H9 (cell line): ENCODE data around the gene HPCAL1. TPM values are rescaled to one million over a fixed set of nuclear protein-coding genes. Genes with fewer than 3 reads are reported as not detected.

Experiments used
- DNase-seq: peaks from one replicate; pipeline ENCODE4 v3.0.0-alpha.2; 2017
- H2AFZ ChIP-seq: one replicate; pipeline ENCODE4 v1.6.1; 2013; ENCODE audit warnings: mild to moderate bottlenecking, low read length, control low read depth, moderate library complexity
- H2AK5ac ChIP-seq: 2 replicates; pipeline ENCODE4 v1.6.1; 2013; ENCODE audit warnings: low read length, control low read depth, mixed read lengths; ENCODE audit not compliant: insufficient read length
- H2BK120ac ChIP-seq: one replicate; pipeline ENCODE4 v1.6.1; 2013; ENCODE audit warnings: low read depth, mild to moderate bottlenecking, low read length, control low read depth, inconsistent platforms; ENCODE audit not compliant: poor library complexity, severe bottlenecking
- H2BK12ac ChIP-seq: 2 replicates; pipeline ENCODE4 v1.6.1; 2013; ENCODE audit warnings: low read length, control low read depth, mixed read lengths, low read depth; ENCODE audit not compliant: insufficient read length
- H2BK15ac ChIP-seq: 2 replicates; pipeline ENCODE4 v1.6.1; 2013; ENCODE audit warnings: low read depth, low read length, control low read depth
- H2BK20ac ChIP-seq: one replicate; pipeline ENCODE4 v1.6.1; 2013; ENCODE audit warnings: low read depth, mild to moderate bottlenecking, low read length, control low read depth, inconsistent platforms; ENCODE audit not compliant: poor library complexity, severe bottlenecking
- H2BK5ac ChIP-seq: 2 replicates; pipeline ENCODE4 v1.6.1; 2013; ENCODE audit warnings: low read length, control low read depth, mixed read lengths; ENCODE audit not compliant: insufficient read length
- H3K14ac ChIP-seq: 2 replicates; pipeline ENCODE4 v1.6.1; 2013; ENCODE audit warnings: low read length, control low read depth; ENCODE audit not compliant: insufficient read depth
- H3K18ac ChIP-seq: 2 replicates; pipeline ENCODE4 v1.6.1; 2013; ENCODE audit warnings: low read depth, mild to moderate bottlenecking, mixed read lengths, low read length, control low read depth; ENCODE audit not compliant: insufficient read length
- H3K23ac ChIP-seq: 2 replicates; pipeline ENCODE4 v1.6.1; 2013; ENCODE audit warnings: low read length, control low read depth, mixed read lengths, low read depth; ENCODE audit not compliant: insufficient read length
- H3K23me2 ChIP-seq: 2 replicates; pipeline ENCODE4 v1.6.1; 2013; ENCODE audit warnings: low read depth, mild to moderate bottlenecking, mixed read lengths, low read length, control low read depth; ENCODE audit not compliant: insufficient read length, poor library complexity, severe bottlenecking
- H3K27ac ChIP-seq: 2 replicates; pipeline ENCODE4 v1.5.1; 2013; ENCODE audit warnings: low read length, control low read depth, mixed read lengths, low read depth; ENCODE audit not compliant: insufficient read length
- H3K27me3 ChIP-seq: 2 replicates; pipeline ENCODE4 v1.6.1; 2013; ENCODE audit warnings: low read length, control low read depth, inconsistent platforms; ENCODE audit not compliant: insufficient read depth
- H3K4ac ChIP-seq: 2 replicates; pipeline ENCODE4 v1.6.1; 2013; ENCODE audit warnings: low read depth, mild to moderate bottlenecking, control low read depth, inconsistent platforms, low read length, moderate library complexity
- H3K4me1 ChIP-seq: 2 replicates; pipeline ENCODE4 v1.6.1; 2013; ENCODE audit warnings: low read length, control low read depth, inconsistent platforms; ENCODE audit not compliant: insufficient read depth
- H3K4me2 ChIP-seq: 2 replicates; pipeline ENCODE4 v1.6.1; 2013; ENCODE audit warnings: low read length, control low read depth, mixed read lengths; ENCODE audit not compliant: insufficient read length, insufficient read depth
- H3K56ac ChIP-seq: 2 replicates; pipeline ENCODE4 v1.6.1; 2013; ENCODE audit warnings: low read depth, mild to moderate bottlenecking, mixed read lengths, low read length, control low read depth; ENCODE audit not compliant: insufficient read length
- H3K79me1 ChIP-seq: 2 replicates; pipeline ENCODE4 v1.6.1; 2013; ENCODE audit warnings: low read depth, mild to moderate bottlenecking, moderate library complexity, low read length, control low read depth, inconsistent platforms; ENCODE audit not compliant: insufficient read depth, poor library complexity, severe bottlenecking
- H3K79me2 ChIP-seq: 2 replicates; pipeline ENCODE4 v1.6.1; 2013; ENCODE audit warnings: low read length, control low read depth, inconsistent platforms; ENCODE audit not compliant: insufficient read depth
- H3K9ac ChIP-seq: 2 replicates; pipeline ENCODE4 v1.6.1; 2013; ENCODE audit warnings: low read length, control low read depth, mixed read lengths; ENCODE audit not compliant: insufficient read length; ENCODE audit errors: extremely low read depth
- H3K9me3 ChIP-seq: one replicate; pipeline ENCODE4 v1.6.1; 2013; ENCODE audit warnings: low read depth, low read length, inconsistent platforms; ENCODE audit not compliant: control insufficient read depth
- H3T11ph ChIP-seq: one replicate; pipeline ENCODE4 v1.6.1; 2013; ENCODE audit warnings: mild to moderate bottlenecking, low read length, control low read depth, inconsistent platforms
- H4K20me1 ChIP-seq: one replicate; pipeline ENCODE4 v1.6.1; 2013; ENCODE audit not compliant: control insufficient read depth, insufficient read length, insufficient read depth
- H4K5ac ChIP-seq: 2 replicates; pipeline ENCODE4 v1.6.1; 2013; ENCODE audit warnings: low read depth, mild to moderate bottlenecking, mixed read lengths, low read length, control low read depth; ENCODE audit not compliant: insufficient read length
- H4K8ac ChIP-seq: replicated peaks from 2 replicates; pipeline ENCODE4 v1.6.1; 2013; ENCODE audit warnings: low read length, control low read depth, mixed read lengths, low read depth; ENCODE audit not compliant: insufficient read length
- H4K91ac ChIP-seq: 2 replicates; pipeline ENCODE4 v1.6.1; 2013; ENCODE audit warnings: low read depth, mild to moderate bottlenecking, moderate library complexity, mixed read lengths, low read length, control low read depth; ENCODE audit not compliant: insufficient read length
- H3K27ac Mint-ChIP-seq, 3 experiments: 2 replicates in 2 of 3; 3 replicates in 1 of 3; pipeline ENCODE4 v1.8.0; 2020 to 2021; ENCODE audit warnings: mixed read lengths in 3 of 3, mild to moderate bottlenecking in 1 of 3, moderate library complexity in 1 of 3
- H3K27me3 Mint-ChIP-seq: 2 replicates; pipeline ENCODE4 v1.8.0; 2021; ENCODE audit warnings: low read depth, mild to moderate bottlenecking, moderate library complexity, mixed read lengths
- H3K36me3 Mint-ChIP-seq, 3 experiments: 2 replicates in 2 of 3; 3 replicates in 1 of 3; pipeline ENCODE4 v1.8.0; 2020 to 2021; ENCODE audit warnings: low read depth in 3 of 3, mixed read lengths in 3 of 3; ENCODE audit not compliant: insufficient read depth in 1 of 3
- H3K4me1 Mint-ChIP-seq, 2 experiments: 2 replicates each; pipeline ENCODE4 v1.8.0; 2020; ENCODE audit warnings: mixed read lengths in 2 of 2
- H3K4me3 Mint-ChIP-seq, 2 experiments: 2 replicates in 1 of 2; 3 replicates in 1 of 2; pipeline ENCODE4 v1.8.0; 2020 to 2021; ENCODE audit warnings: mild to moderate bottlenecking in 2 of 2, mixed read lengths in 2 of 2, moderate library complexity in 1 of 2
- H3K9me3 Mint-ChIP-seq, 2 experiments: 2 replicates in 1 of 2; 3 replicates in 1 of 2; pipeline ENCODE4 v1.8.0; 2020; ENCODE audit warnings: mild to moderate bottlenecking in 2 of 2, mixed read lengths in 2 of 2, moderate library complexity in 1 of 2
- CTCF ChIP-seq: fragments of 200-600 bp; sonication (generic); conservative IDR thresholded peaks from 3 replicates; pipeline ENCODE4 v1.8.0; 2021; ENCODE audit warnings: antibody characterized with exemption, mild to moderate bottlenecking
- WGBS: extraction: QIAGEN DNeasy Blood & Tissue Kit; methylation state at CpG from one replicate; pipeline ENCODE4 v1.1.7; 2013; ENCODE audit warnings: missing lambda C conversion rate, low lambda C conversion rate, mixed read lengths; ENCODE audit not compliant: insufficient read length; ENCODE audit errors: extremely low coverage; 5-methylcytosine and 5-hydroxymethylcytosine counted together
- total RNA-seq: library from RNA; stranded (reverse); gene quantifications from 2 replicates; pipeline ENCODE4 v1.2.1, GENCODE V29; 2021

The HPCAL1 gene
- total RNA-seq, 1 experiment from 2014 or later, result 4.7 TPM

- no peak for DNase-seq
- Mint-ChIP-seq H3K9me3 (no peaks in the 10 kb centered on the region), H3K27me3 (no peaks in the 10 kb centered on the region), H3K36me3 (no peaks in the 10 kb centered on the region), H3K27ac (no peak overlapping the region), H3K4me3 (no peak overlapping the region), H3K4me1 (peaks cover 11 to 22% of the 10 kb centered on the region in 2 experiments)
- H3K4me2 ChIP-seq, result no peak overlapping the region
- no peaks in the 10 kb centered on the region for H3K79me2 ChIP-seq
- H3K4ac ChIP-seq, result no peak overlapping the region
- no peak for TF ChIP-seq CTCF
- H3K14ac ChIP-seq, result no peak overlapping the region
- no peak overlapping the region for H4K5ac ChIP-seq
- H4K91ac ChIP-seq, result no peak overlapping the region
- no peaks in the 10 kb centered on the region for H4K20me1 ChIP-seq
- H2AK5ac ChIP-seq, result no peak overlapping the region
- no peak overlapping the region for H3K23ac ChIP-seq
- H2BK12ac ChIP-seq, result no peak overlapping the region
- no peak overlapping the region for H3T11ph ChIP-seq
- no peaks in the 10 kb centered on the region for H3K23me2 ChIP-seq
- no peak overlapping the region for H2BK5ac ChIP-seq
- H2BK120ac ChIP-seq, result no peak overlapping the region
- no peaks in the 10 kb centered on the region for H3K79me1 ChIP-seq
- H3K4me1 ChIP-seq, result no peaks in the 10 kb centered on the region
- WGBS, result no CpG with 5 or more reads among the region's 8 CpGs
- H3K27ac ChIP-seq, result no peak overlapping the region
- no peak overlapping the region for H2AFZ ChIP-seq
- H3K27me3 ChIP-seq, result no peaks in the 10 kb centered on the region
- no peak overlapping the region for H4K8ac ChIP-seq
- H2BK15ac ChIP-seq, result no peak overlapping the region
- H3K9me3 ChIP-seq, result no peaks in the 10 kb centered on the region
- no peak overlapping the region for H3K18ac ChIP-seq
- no peak overlapping the region for H3K56ac ChIP-seq
- H2BK20ac ChIP-seq, result no peak overlapping the region
- H3K9ac ChIP-seq, result no peak overlapping the region
Observed at GRCh38 chr2:10360460-10360849, 57.8 kb downstream of the HPCAL1 start.
